Renal cortex interstitium (tissue), 11 donors: ENCODE results near the gene TSC1. TPM values are rescaled to one million over a fixed set of nuclear protein-coding genes. Genes with fewer than 3 reads are reported as not detected.

Experiments
- DNase-seq, 11 donors: peaks; one replicate each; pipeline ENCODE4 v3.0.0-alpha.2; 2013; ENCODE audit warnings: low read depth in 9 of 11, low spot score in 4 of 11; ENCODE audit errors: extremely low read depth in 1 of 11
- polyA plus RNA-seq, 3 donors: library from polyadenylated mRNA; unstranded; fragments of 120-200 nt; gene quantifications; one replicate each; pipeline ENCODE4 v1.2.1, GENCODE V29; 2013; ENCODE audit not compliant: insufficient read length in 3 of 3

Gene TSC1
- polyA plus RNA-seq, 3 donors: 41.7 to 65.4 (median 45.4) TPM

GRCh38 chr9:132903574-132904492 is 40.6 kb downstream of the TSC1 start:
- no peak for DNase-seq

GRCh38 chr9:132901858-132902831 is 42.3 kb downstream of the TSC1 start:
- DNase-seq: peak; percentile 56 to 79 (median 68)

- DNase-seq: no peak
Observed at GRCh38 chr9:132898051-132898450, 46.4 kb downstream of the TSC1 start.

DNA sequence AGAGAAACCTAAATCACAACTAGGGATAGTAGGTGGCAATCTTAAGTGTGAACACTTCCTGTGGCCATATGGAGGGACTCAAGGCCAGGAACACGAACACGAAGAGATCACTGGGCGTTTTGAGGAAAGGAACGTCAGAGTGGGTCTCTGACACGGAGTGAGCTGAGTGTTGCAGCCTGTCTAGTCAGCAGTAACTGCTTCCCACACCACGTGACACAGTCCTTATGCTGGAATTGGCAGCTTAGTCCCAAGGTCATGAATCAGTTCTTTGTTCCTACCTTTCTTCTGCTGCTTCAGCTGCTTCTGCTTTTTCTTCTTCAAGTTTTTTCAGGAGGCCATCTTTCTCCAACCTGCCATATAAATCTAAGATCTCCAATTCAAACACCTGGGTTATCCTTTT is 47.5 kb downstream of the TSC1 start:
- no peak for DNase-seq

DNA sequence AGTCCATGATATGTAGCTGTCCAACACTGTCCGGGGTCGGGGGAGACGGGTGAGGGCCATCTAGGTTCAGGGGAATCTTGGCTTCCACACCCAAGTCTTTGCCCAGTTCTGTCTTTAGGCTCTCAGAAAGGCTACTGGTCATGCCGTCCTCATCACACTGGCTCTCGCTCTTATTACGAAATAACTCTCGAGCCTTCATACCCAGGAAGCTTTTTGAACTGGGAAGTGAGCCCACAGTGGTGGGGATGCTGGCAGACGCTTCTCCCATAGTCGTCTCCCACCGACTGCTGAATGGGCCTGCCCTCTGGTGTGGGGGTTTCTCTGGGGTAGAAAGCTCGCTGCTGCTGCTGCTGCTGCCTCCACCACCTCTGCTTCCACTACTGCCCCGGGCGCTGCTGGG is 48.2 kb downstream of the TSC1 start:
- no peak for DNase-seq

GRCh38 chr9:132894862-132895835 is 49.3 kb downstream of the TSC1 start:
- no peak for DNase-seq

DNA sequence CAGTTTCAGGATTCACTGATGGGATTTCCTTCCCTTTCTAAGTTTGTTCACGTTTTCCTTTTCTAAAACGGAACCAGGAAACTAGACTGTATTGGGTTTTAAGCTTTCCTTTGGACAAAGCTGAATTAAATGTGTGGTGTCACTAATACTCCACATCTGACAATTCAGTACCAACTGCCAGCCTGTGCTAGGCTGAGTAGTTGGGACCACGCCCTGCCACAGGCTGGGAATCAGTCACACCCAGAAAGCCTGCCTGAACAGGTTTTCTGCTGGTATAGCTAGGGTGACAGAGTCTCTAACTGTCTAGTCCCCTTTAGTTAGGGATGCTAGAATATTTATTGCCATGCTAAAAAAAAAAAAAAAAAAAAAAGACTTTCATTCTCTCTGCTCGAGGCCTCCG is 50.1 kb downstream of the TSC1 start:
- no peak for DNase-seq

- DNase-seq: no peak
Observed at GRCh38 chr9:132892400-132892799, 52.0 kb downstream of the TSC1 start.

GRCh38 chr9:132888151-132888550 is 56.3 kb downstream of the TSC1 start:
- no peak for DNase-seq

GRCh38 chr9:132887181-132888120 is 57.0 kb downstream of the TSC1 start:
- DNase-seq: no peak

- DNase-seq: no peak
Observed at GRCh38 chr9:132886334-132886725, 58.1 kb downstream of the TSC1 start.

GRCh38 chr9:132885720-132886333 is 58.6 kb downstream of the TSC1 start:
- no peak for DNase-seq

DNA sequence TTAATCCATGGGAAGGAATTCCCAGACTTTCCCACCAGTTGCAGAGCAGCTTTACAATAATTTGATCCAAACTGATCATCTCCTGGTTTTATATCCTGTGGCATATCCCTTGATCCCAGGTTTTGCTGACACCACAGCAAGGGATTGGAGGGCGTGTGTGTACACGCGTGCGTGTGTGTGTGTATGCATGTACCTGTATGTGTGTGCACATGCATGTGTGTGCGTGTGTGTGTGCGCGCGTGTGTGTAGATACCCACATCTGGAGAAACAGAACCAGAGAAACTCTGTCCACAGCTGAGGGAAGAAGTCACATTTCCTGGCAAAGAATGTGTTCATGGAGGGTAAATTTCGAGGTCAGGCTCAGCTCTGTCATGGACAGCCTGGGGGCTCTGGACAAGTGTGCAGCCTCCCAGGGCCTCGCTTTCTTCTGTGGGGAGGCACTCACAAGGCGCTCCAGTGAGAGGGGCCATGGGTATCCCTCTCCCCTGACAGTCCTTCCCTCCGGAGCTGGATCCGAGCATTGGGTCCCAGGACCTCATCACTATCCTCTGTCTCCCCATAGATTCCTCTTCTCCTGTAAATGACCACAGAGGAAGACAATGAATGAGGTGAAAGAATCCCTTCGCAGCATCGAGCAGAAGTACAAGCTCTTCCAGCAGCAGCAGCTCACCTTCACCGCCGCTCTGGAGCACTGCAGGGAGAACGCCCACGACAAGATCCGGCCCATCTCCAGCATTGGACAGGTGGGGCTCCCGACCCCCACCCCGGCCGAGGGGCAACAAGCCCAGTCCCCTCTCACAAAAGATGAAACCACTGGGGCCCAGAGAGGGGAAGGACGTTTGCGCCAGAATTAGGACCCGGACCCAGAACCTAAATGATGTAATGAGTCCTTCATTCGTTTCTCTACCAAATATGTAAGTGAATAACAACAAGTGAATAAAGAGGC is 60.8 kb downstream of the TSC1 start:
- no peak for DNase-seq

DNA sequence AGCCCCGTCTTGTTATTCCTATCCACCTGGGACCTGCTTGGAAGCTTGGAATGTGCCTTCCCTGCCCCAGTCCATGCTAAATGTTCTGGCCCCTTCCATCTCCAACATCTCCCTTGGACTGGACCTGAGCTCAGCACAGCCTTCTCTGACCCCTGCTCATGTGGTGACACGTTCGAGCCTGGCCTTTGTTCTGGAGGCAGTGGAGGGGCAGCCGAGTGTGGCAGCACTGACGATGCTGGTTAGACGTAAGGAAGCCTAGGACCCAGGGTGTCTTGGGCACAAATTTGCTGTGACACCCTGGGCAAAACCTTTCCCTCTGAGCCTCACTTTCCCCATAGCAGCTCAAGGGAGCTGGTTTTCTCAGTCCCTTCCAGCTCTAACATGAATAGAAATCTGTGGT is 61.8 kb downstream of the TSC1 start:
- no peak for DNase-seq

DNA sequence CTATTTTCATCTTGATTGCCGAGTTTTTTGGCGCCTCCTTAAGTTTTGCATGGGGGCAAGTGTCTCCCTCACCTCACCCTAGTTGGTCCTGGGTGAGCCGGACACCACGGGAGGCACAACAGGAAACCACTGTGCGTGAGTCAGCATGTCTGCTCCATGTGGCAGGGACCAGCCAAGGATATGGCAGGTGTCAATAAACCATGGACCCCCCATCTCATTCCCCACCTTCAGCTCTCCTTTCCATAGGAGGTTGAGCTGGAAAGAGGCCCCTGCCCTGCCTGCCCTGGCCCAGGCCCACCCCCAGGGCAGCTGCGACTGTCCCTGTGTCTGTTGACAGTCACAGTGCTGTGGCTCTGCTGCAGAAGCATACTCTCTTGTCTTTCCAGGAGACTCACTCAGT is 62.6 kb downstream of the TSC1 start:
- DNase-seq: no peak

GRCh38 chr9:132880324-132880661 is 64.1 kb downstream of the TSC1 start:
- DNase-seq: no peak
